ENCODE results near the gene APOM. TPM values are rescaled to one million over a fixed set of nuclear protein-coding genes. Genes with fewer than 3 reads are reported as not detected.

The APOM gene
- total RNA-seq, 2 donors from 2014 or later: 2.6 to 2.7 TPM

- ATAC-seq (peak; percentile 96 to 97), DNase-seq (ENCODE audit: low spot score in 2 of 2) (peak; percentile 94 to 96)
- peak within 1 kb of the TSS; percentile 94 to 98 for H3K27ac Mint-ChIP-seq
- peaks cover 14% of the 10 kb centered on the region in 2 donors for H3K36me3 Mint-ChIP-seq
- no peaks in the 10 kb centered on the region for H3K9me3 Mint-ChIP-seq
Measured at GRCh38 chr6:31702819-31703716, 47.4 kb downstream of the APOM start, which contains the start of gene ABHD16A. Gene ABHD16A, minus strand, starts transcription at chr6:31703324. Its CDS starts 43 bp downstream, at chr6:31703281.

GRCh38 chr6:31705931-31706330 lies 50.2 kb downstream of the APOM start:
- ATAC-seq: no peak
- H3K27ac Mint-ChIP-seq: no peak overlapping the region
- no peak for DNase-seq (ENCODE audit: low spot score in 2 of 2)
- H3K9me3 Mint-ChIP-seq: no peaks in the 10 kb centered on the region
- peaks cover 14% of the 10 kb centered on the region in 2 donors for H3K36me3 Mint-ChIP-seq

GRCh38 chr6:31706599-31706998 lies 50.9 kb downstream of the APOM start, which contains the start of gene LY6G6F:
Gene LY6G6F, plus strand, starts transcription at chr6:31706866. Its CDS starts 41 bp downstream, at chr6:31706907.
- peak within 1 kb of the TSS; percentile 14 to 22 for H3K27ac Mint-ChIP-seq
- no peak for ATAC-seq

GRCh38 chr6:31707701-31708100 lies 52.0 kb downstream of the APOM start:
- peaks cover 6% of the 10 kb centered on the region in 2 donors for H3K36me3 Mint-ChIP-seq
- DNase-seq (ENCODE audit: low spot score in 2 of 2) (no peak), ATAC-seq (no peak)
- no peaks in the 10 kb centered on the region for H3K9me3 Mint-ChIP-seq
- peak overlapping the region in 1 of 2 donors; percentile 22 for H3K27ac Mint-ChIP-seq

More at GRCh38 chr6:31706599-31706998, 50.9 kb downstream of the APOM start, which contains the start of gene LY6G6F:
- H3K36me3 Mint-ChIP-seq: peaks cover 14% of the 10 kb centered on the region in 2 donors
- DNase-seq (ENCODE audit: low spot score in 2 of 2): no peak
- no peaks in the 10 kb centered on the region for H3K9me3 Mint-ChIP-seq

Other genes with a start within 250 kb of the APOM start
- 10 to 100 TPM; 20.3 to 35.2 TPM for gene MICB, start 157.7 kb upstream of the APOM start, total RNA-seq
- gene MCCD1, start 126.9 kb upstream of the APOM start, total RNA-seq: not detected
- 100 to 1,000 TPM; 569 to 658 TPM for gene DDX39B, start 113.9 kb upstream of the APOM start, total RNA-seq
- 1 to 10 TPM; 4.1 to 7.4 TPM for gene ATP6V1G2, start 109.3 kb upstream of the APOM start, total RNA-seq
- 10 to 100 TPM; 19.4 to 39.7 TPM for gene NFKBIL1, start 108.3 kb upstream of the APOM start, total RNA-seq
- 1,000 to 10,000 TPM in 1 of 2 donors, 100 to 1,000 TPM in 1; 266 to 1,366 TPM for gene LTA, start 83.6 kb upstream of the APOM start, total RNA-seq
- 100 to 1,000 TPM in 1 of 2 donors, 10 to 100 TPM in 1; 52.0 to 250 TPM for gene TNF, start 80.3 kb upstream of the APOM start, total RNA-seq
- gene LTB, start 73.5 kb upstream of the APOM start, total RNA-seq: 100 to 1,000 TPM in 1 of 2 donors, 10 to 100 TPM in 1; 89.3 to 294 TPM
- gene LST1, start 69.6 kb upstream of the APOM start, total RNA-seq: 10 to 100 TPM; 18.2 to 21.6 TPM
- 10 to 100 TPM; 12.7 to 17.2 TPM for gene NCR3, start 62.9 kb upstream of the APOM start, total RNA-seq
- gene AIF1, start 40.7 kb upstream of the APOM start, total RNA-seq: 100 to 1,000 TPM in 1 of 2 donors, 10 to 100 TPM in 1; 43.9 to 117 TPM
- 100 to 1,000 TPM; 253 to 336 TPM for gene PRRC2A, start 35.2 kb upstream of the APOM start, total RNA-seq
- gene BAG6, start 3.2 kb upstream of the APOM start, total RNA-seq: 100 to 1,000 TPM; 286 to 303 TPM
- 10 to 100 TPM; 15.0 to 16.4 TPM for gene C6orf47, start 4.9 kb downstream of the APOM start, total RNA-seq
- gene GPANK1, start 9.1 kb downstream of the APOM start, total RNA-seq: 10 to 100 TPM; 36.2 to 39.0 TPM
- gene CSNK2B, start 10.2 kb downstream of the APOM start, total RNA-seq: 100 to 1,000 TPM; 242 to 251 TPM
- gene LY6G5B, start 14.1 kb downstream of the APOM start, total RNA-seq: 10 to 100 TPM; 23.4 to 26.5 TPM
- gene LY6G5C, start 25.2 kb downstream of the APOM start, total RNA-seq: 1 to 10 TPM; 1.8 to 4.1 TPM
- gene ABHD16A, start 47.4 kb downstream of the APOM start, total RNA-seq: 10 to 100 TPM; 33.1 to 46.8 TPM
- not detected for gene LY6G6F, start 51.0 kb downstream of the APOM start, total RNA-seq
- gene LY6G6D, start 59.5 kb downstream of the APOM start, total RNA-seq: not detected
- not detected for gene LY6G6C, start 65.9 kb downstream of the APOM start, total RNA-seq
- not detected for gene MPIG6B, start 67.5 kb downstream of the APOM start, total RNA-seq
- 10 to 100 TPM in 1 of 2 donors, 1 to 10 TPM in 1; 6.7 to 42.6 TPM for gene DDAH2, start 73.4 kb downstream of the APOM start, total RNA-seq
- 100 to 1,000 TPM; 440 to 455 TPM for gene CLIC1, start 80.6 kb downstream of the APOM start, total RNA-seq
- 100 to 1,000 TPM; 116 to 158 TPM for gene MSH5, start 84.1 kb downstream of the APOM start, total RNA-seq
- gene SAPCD1, start 106.8 kb downstream of the APOM start, total RNA-seq: 10 to 100 TPM; 13.3 to 21.3 TPM
- gene VWA7, start 121.4 kb downstream of the APOM start, total RNA-seq: 1 to 10 TPM in 1 of 2 donors, under 1 TPM in 1; 0.68 to 2.6 TPM
- gene VARS1, start 139.9 kb downstream of the APOM start, total RNA-seq: 100 to 1,000 TPM in 1 of 2 donors, 10 to 100 TPM in 1; 57.7 to 127 TPM
- gene LSM2, start 151.1 kb downstream of the APOM start, total RNA-seq: 100 to 1,000 TPM; 150 to 173 TPM
- 1 to 10 TPM; 2.3 to 2.8 TPM for gene HSPA1L, start 159.4 kb downstream of the APOM start, total RNA-seq
- 10 to 100 TPM; 55.1 to 79.8 TPM for gene HSPA1A, start 159.6 kb downstream of the APOM start, total RNA-seq
- 100 to 1,000 TPM in 1 of 2 donors, 10 to 100 TPM in 1; 53.8 to 171 TPM for gene HSPA1B, start 171.8 kb downstream of the APOM start, total RNA-seq
- 10 to 100 TPM; 18.6 to 48.8 TPM for gene NEU1, start 206.9 kb downstream of the APOM start, total RNA-seq
- gene SLC44A4, start 223.1 kb downstream of the APOM start, total RNA-seq: under 1 TPM in 1 of 2 donors, not detected in 1; 0.29 TPM
- gene EHMT2, start 241.8 kb downstream of the APOM start, total RNA-seq: 10 to 100 TPM; 40.1 to 58.5 TPM
- 1 to 10 TPM; 1.3 to 2.4 TPM for gene ZBTB12, start 246.2 kb downstream of the APOM start, total RNA-seq